SK-N-SH treated with all-trans-retinoic acid at 6 μM for 48 hours (cell line): ENCODE measurements around the gene KIAA0513.

Experiments used
- CSRNP3 ChIP-seq: fragments of 250-450 bp; sonication (Bioruptor Pico); IDR thresholded peaks from 2 replicates; pipeline ENCODE4 v1.5.1; 2021; ENCODE audit warnings: mild to moderate bottlenecking, moderate library complexity
- ESRRG ChIP-seq: fragments of 250-450 bp; sonication (Bioruptor Pico); IDR thresholded peaks from 2 replicates; pipeline ENCODE4 v1.6.1; 2021; ENCODE audit warnings: mild to moderate bottlenecking
- PATZ1 ChIP-seq: fragments of 250-450 bp; sonication (Bioruptor Pico); IDR thresholded peaks from 2 replicates; pipeline ENCODE4 v1.8.0; 2020; ENCODE audit warnings: mild to moderate bottlenecking, moderate library complexity, borderline replicate concordance
- SNAI2 ChIP-seq: fragments of 250-450 bp; sonication (Bioruptor Pico); IDR thresholded peaks from 2 replicates; pipeline ENCODE4 v1.5.0; 2020; ENCODE audit warnings: mild to moderate bottlenecking, moderate library complexity
- TOX ChIP-seq: fragments of 250-450 bp; sonication (Bioruptor Pico); IDR thresholded peaks from 2 replicates; pipeline ENCODE4 v1.8.0; 2021; ENCODE audit warnings: mild to moderate bottlenecking, moderate library complexity, borderline replicate concordance

- TF ChIP-seq CSRNP3: no peak
- TF ChIP-seq ESRRG (CRISPR knock-in tag): no peak
- no peak for TF ChIP-seq PATZ1
- TF ChIP-seq TOX (CRISPR knock-in tag): no peak
- TF ChIP-seq SNAI2 (CRISPR knock-in tag): no peak
Observed at GRCh38 chr16:85087899-85088569, 60.4 kb downstream of the KIAA0513 start.
